Smooth muscle cell (in vitro differentiated cells): Measurements from ENCODE around the gene IQGAP1. TPM values are rescaled to one million over a fixed set of nuclear protein-coding genes. Genes with fewer than 3 reads are reported as not detected.
"Not testable (repeated sequence)": the region's sequence is repeated elsewhere in the genome, so short reads cannot be mapped to it uniquely, and the experiment has no call there.

Experiments
- DNase-seq: peaks from one replicate; lab custom pipeline; 2025; ENCODE audit not compliant: unreplicated experiment; lab: John Stamatoyannopoulos, UW
- H2AFZ ChIP-seq: fragments of 200-600 bp; sonication (generic); 2 replicates; pipeline ENCODE4 v1.6.0; 2016; ENCODE audit warnings: antibody characterized with exemption, low read depth, mild to moderate bottlenecking
- H3F3A ChIP-seq: fragments of 200-600 bp; sonication (generic); 2 replicates; pipeline ENCODE4 v1.6.0; 2017; ENCODE audit warnings: antibody characterized with exemption, low read depth
- H3K27ac ChIP-seq: fragments of 200-600 bp; sonication (generic); 2 replicates; pipeline ENCODE4 v1.5.1; 2016; ENCODE audit warnings: low read depth, mild to moderate bottlenecking
- H3K27me3 ChIP-seq: fragments of 200-600 bp; sonication (generic); 2 replicates; pipeline ENCODE4 v1.6.1; 2016; ENCODE audit warnings: low read depth, mild to moderate bottlenecking
- H3K36me3 ChIP-seq: fragments of 200-600 bp; sonication (generic); 2 replicates; pipeline ENCODE4 v1.5.1; 2016; ENCODE audit warnings: low read depth
- H3K4me1 ChIP-seq: fragments of 200-600 bp; sonication (generic); 2 replicates; pipeline ENCODE4 v1.5.1; 2016; ENCODE audit warnings: low read depth
- H3K4me2 ChIP-seq: fragments of 200-600 bp; sonication (generic); 2 replicates; pipeline ENCODE4 v1.6.0; 2016; ENCODE audit warnings: mild to moderate bottlenecking
- H3K4me3 ChIP-seq: fragments of 200-600 bp; sonication (generic); 2 replicates; pipeline ENCODE4 v1.5.1; 2016; ENCODE audit warnings: mild to moderate bottlenecking
- H3K79me2 ChIP-seq: fragments of 200-600 bp; sonication (generic); 2 replicates; pipeline ENCODE4 v1.6.0; 2016; ENCODE audit warnings: low read depth, mild to moderate bottlenecking
- H3K9ac ChIP-seq: fragments of 200-600 bp; sonication (generic); 2 replicates; pipeline ENCODE4 v1.6.0; 2016; ENCODE audit warnings: low read depth
- H3K9me3 ChIP-seq: fragments of 200-600 bp; sonication (generic); replicated peaks from 2 replicates; pipeline ENCODE4 v1.5.1; 2016; ENCODE audit warnings: low read depth
- H4K20me1 ChIP-seq: fragments of 200-600 bp; sonication (generic); 2 replicates; pipeline ENCODE4 v1.6.0; 2016; ENCODE audit warnings: low read depth
- CTCF ChIP-seq: fragments of 200-600 bp; sonication (generic); IDR thresholded peaks from 2 replicates; pipeline ENCODE4 v1.5.1; 2017; ENCODE audit warnings: borderline replicate concordance, mild to moderate bottlenecking, antibody characterized with exemption; ENCODE audit not compliant: insufficient read depth, poor library complexity, severe bottlenecking
- WGBS: methylation state at CpG from one replicate; pipeline ENCODE4 v1.1.7; 2016; ENCODE audit warnings: low lambda C conversion rate; 5-methylcytosine and 5-hydroxymethylcytosine counted together
- polyA plus RNA-seq: library from polyadenylated mRNA; unstranded; fragments of >200 nt; fragmentation: Nextera tagmentation; extraction: Ambion mirVana; gene quantifications from 2 replicates; pipeline ENCODE4 v1.2.1, GENCODE V29; 2016
- total RNA-seq: library from RNA; depleted of rRNA; stranded (reverse); fragments of >200 nt; gene quantifications from 2 replicates; pipeline ENCODE4 v1.2.3, GENCODE V29; 2014

The IQGAP1 gene
- total and polyA plus RNA-seq, 2 experiments from 2014 or later, result 59.3 to 185 TPM

- Histone ChIP-seq H3K27ac (peak overlapping the region; percentile 99), H2AFZ (no peak overlapping the region), H3K79me2 (peaks cover 94% of the 10 kb centered on the region), H3K9ac (no peak overlapping the region), H4K20me1 (peaks cover 47% of the 10 kb centered on the region), H3K27me3 (no peaks in the 10 kb centered on the region), H3K36me3 (no peaks in the 10 kb centered on the region), H3K4me3 (no peak overlapping the region), H3F3A (peaks cover 28% of the 10 kb centered on the region), H3K9me3 (no peaks in the 10 kb centered on the region), H3K4me1 (peaks cover 34% of the 10 kb centered on the region), H3K4me2 (peak overlapping the region; percentile 26)
- no peak for TF ChIP-seq CTCF
- DNase-seq, result no peak
- 85% methylated on average over 3 of the region's 3 CpGs for WGBS
Observed at GRCh38 chr15:90407336-90407735, 19.3 kb downstream of the IQGAP1 start.

- Histone ChIP-seq H3K4me3 (no peak overlapping the region), H3K27me3 (no peaks in the 10 kb centered on the region), H3K27ac (peak overlapping the region; percentile 99), H3K9ac (no peak overlapping the region), H3K4me1 (peaks cover 36% of the 10 kb centered on the region), H2AFZ (no peak overlapping the region), H3K4me2 (peak overlapping the region; percentile 26), H3K79me2 (peaks cover 89% of the 10 kb centered on the region), H4K20me1 (peaks cover 41% of the 10 kb centered on the region), H3K9me3 (no peaks in the 10 kb centered on the region), H3F3A (peaks cover 25% of the 10 kb centered on the region), H3K36me3 (no peaks in the 10 kb centered on the region)
- no peak for TF ChIP-seq CTCF
- no peak for DNase-seq
- WGBS, result 45% methylated on average over 2 of the region's 2 CpGs
Observed at GRCh38 chr15:90407871-90408317, 19.9 kb downstream of the IQGAP1 start.

- peaks cover 43% of the 10 kb centered on the region for H3K4me1 ChIP-seq
- H3K79me2 ChIP-seq, result peaks cover 82% of the 10 kb centered on the region
- peak overlapping the region; percentile 99 for H3K27ac ChIP-seq
- DNase-seq, result no peak
- WGBS, result 98% methylated on average over 3 of the region's 3 CpGs
- H3K9ac ChIP-seq, result no peak overlapping the region
- H3K36me3 ChIP-seq, result no peaks in the 10 kb centered on the region
- H3K27me3 ChIP-seq, result no peaks in the 10 kb centered on the region
- no peaks in the 10 kb centered on the region for H3K9me3 ChIP-seq
- no peak overlapping the region for H3K4me3 ChIP-seq
- no peak overlapping the region for H2AFZ ChIP-seq
- no peak overlapping the region for H3K4me2 ChIP-seq
- peaks cover 45% of the 10 kb centered on the region for H4K20me1 ChIP-seq
- peaks cover 23% of the 10 kb centered on the region for H3F3A ChIP-seq
- no peak for TF ChIP-seq CTCF
Observed at GRCh38 chr15:90408657-90409056, 20.6 kb downstream of the IQGAP1 start.

GRCh38 chr15:90409587-90409986 is 21.5 kb downstream of the IQGAP1 start:
- Histone ChIP-seq H3K79me2 (peaks cover 72% of the 10 kb centered on the region), H3F3A (peaks cover 21% of the 10 kb centered on the region), H4K20me1 (peaks cover 44% of the 10 kb centered on the region), H3K4me1 (peaks cover 53% of the 10 kb centered on the region)
- not testable (repeated sequence) for H3K27ac ChIP-seq, H3K9ac ChIP-seq, H3K27me3 ChIP-seq, H3K4me2 ChIP-seq, H3K4me3 ChIP-seq, H2AFZ ChIP-seq, DNase-seq, H3K9me3 ChIP-seq, H3K36me3 ChIP-seq
- over 99% methylated on average over 3 of the region's 3 CpGs for WGBS

GRCh38 chr15:90410316-90410715 is 22.3 kb downstream of the IQGAP1 start:
- not testable (repeated sequence) for H3K4me2 ChIP-seq, H3K36me3 ChIP-seq, H3K9ac ChIP-seq, H3K9me3 ChIP-seq, H2AFZ ChIP-seq, DNase-seq, H3K4me3 ChIP-seq, H3K27me3 ChIP-seq, H3K27ac ChIP-seq
- peaks cover 69% of the 10 kb centered on the region for H3K79me2 ChIP-seq
- 96% methylated on average over 4 of the region's 4 CpGs for WGBS
- H3K4me1 ChIP-seq, result peaks cover 55% of the 10 kb centered on the region
- peaks cover 37% of the 10 kb centered on the region for H4K20me1 ChIP-seq
- peaks cover 21% of the 10 kb centered on the region for H3F3A ChIP-seq
